ENCODE measurements around the gene ASXL1.

- TF ChIP-seq ISL1 (CRISPR knock-in tag; IDR thresholded peaks at IDR 0.05) (no peak), ZFP30 (CRISPR knock-in tag; IDR thresholded peaks at IDR 0.05) (no peak), TSHZ2 (CRISPR knock-in tag; IDR thresholded peaks at IDR 0.05) (no peak), CREB5 (CRISPR knock-in tag; IDR thresholded peaks at IDR 0.05; ENCODE audit: low read depth) (no peak), PATZ1 (CRISPR knock-in tag; IDR thresholded peaks at IDR 0.05; ENCODE audit: borderline replicate concordance) (no peak), SNAI2 (CRISPR knock-in tag; IDR thresholded peaks at IDR 0.05) (no peak), ZNF8 (CRISPR knock-in tag; IDR thresholded peaks at IDR 0.05) (no peak), ZFP3 (CRISPR knock-in tag; IDR thresholded peaks at IDR 0.05) (no peak), CSDC2 (CRISPR knock-in tag; IDR thresholded peaks at IDR 0.05) (no peak), PPARA (CRISPR knock-in tag; IDR thresholded peaks at IDR 0.05; ENCODE audit: borderline replicate concordance) (no peak), POU6F1 (CRISPR knock-in tag; IDR thresholded peaks at IDR 0.05; ENCODE audit: borderline replicate concordance, low read depth) (no peak), OSR1 (CRISPR knock-in tag; IDR thresholded peaks at IDR 0.05) (no peak)
Measured at GRCh38 chr20:32421290-32421689, 63.2 kb downstream of the ASXL1 start.
